Neutrophil (primary cell): ENCODE data around the gene POLA1.
"Not testable (repeated sequence)": the region's sequence is repeated elsewhere in the genome, so short reads cannot be mapped to it uniquely, and the experiment has no call there.

Experiments used
- H3K27ac ChIP-seq: fragments of 200-600 bp; sonication (generic); 2 replicates; pipeline ENCODE4 v1.5.1; 2016; ENCODE audit warnings: mild to moderate bottlenecking, moderate library complexity
- H3K27me3 ChIP-seq: fragments of 200-600 bp; sonication (generic); 2 replicates; pipeline ENCODE4 v1.6.0; 2016; ENCODE audit warnings: mild to moderate bottlenecking
- H3K36me3 ChIP-seq: fragments of 200-600 bp; sonication (generic); 2 replicates; pipeline ENCODE4 v1.5.1; 2017
- H3K4me1 ChIP-seq, 2 experiments: fragments of 200-600 bp in 1 of 2; sonication (generic) in 1 of 2; 1 replicate in 1 of 2; 2 replicates in 1 of 2; pipeline versions ENCODE4 v1.5.1 to v1.6.1; 2013 to 2016; ENCODE audit warnings: low read depth in 1 of 2, low read length in 1 of 2, mild to moderate bottlenecking in 1 of 2, moderate library complexity in 1 of 2; ENCODE audit not compliant: control insufficient read depth in 1 of 2, insufficient read depth in 1 of 2
- H3K4me3 ChIP-seq, 2 experiments: fragments of 200-600 bp in 1 of 2; sonication (generic) in 1 of 2; 1 replicate in 1 of 2; 2 replicates in 1 of 2; pipeline ENCODE4 v1.5.1; 2013 to 2016; ENCODE audit warnings: low read depth in 1 of 2, low read length in 1 of 2, mild to moderate bottlenecking in 1 of 2, moderate library complexity in 1 of 2
- H3K9me3 ChIP-seq: fragments of 200-600 bp; sonication (generic); 2 replicates; pipeline ENCODE4 v1.5.1; 2016
- TF ChIP-seq, protein P1 (sequence below): fragments of 200-600 bp; sonication (generic); IDR thresholded peaks from 2 replicates; pipeline ENCODE4 v1.5.1; 2016; ENCODE audit warnings: antibody characterized with exemption

Gene POLA1

DNA sequence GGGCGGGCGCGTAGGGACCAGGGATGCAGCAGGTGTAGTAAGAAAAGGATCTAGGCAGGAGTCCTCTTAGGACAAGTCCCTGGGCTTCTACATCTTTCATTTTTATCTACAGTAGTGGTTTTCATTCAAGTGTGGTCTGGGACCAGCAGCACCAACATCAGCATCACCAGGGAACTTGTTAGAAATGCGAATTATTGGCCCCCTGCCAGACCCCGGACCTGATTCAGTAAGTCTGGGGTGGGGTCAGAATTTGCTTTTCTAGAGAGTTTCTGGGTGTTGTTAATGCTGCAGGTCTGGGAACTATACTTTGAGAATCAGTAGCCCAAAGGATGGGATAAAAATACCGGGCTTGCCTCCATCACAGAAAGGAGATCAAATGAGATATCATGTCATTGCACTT, 45.2 kb upstream of the POLA1 start:
- H3K27ac ChIP-seq = no peak overlapping the region
- peaks cover 12 to 21% of the 10 kb centered on the region in 2 experiments for H3K4me1 ChIP-seq
- peaks cover 5% of the 10 kb centered on the region for H3K27me3 ChIP-seq
- no peak overlapping the region for H3K4me3 ChIP-seq
- TF ChIP-seq, protein P1, sequence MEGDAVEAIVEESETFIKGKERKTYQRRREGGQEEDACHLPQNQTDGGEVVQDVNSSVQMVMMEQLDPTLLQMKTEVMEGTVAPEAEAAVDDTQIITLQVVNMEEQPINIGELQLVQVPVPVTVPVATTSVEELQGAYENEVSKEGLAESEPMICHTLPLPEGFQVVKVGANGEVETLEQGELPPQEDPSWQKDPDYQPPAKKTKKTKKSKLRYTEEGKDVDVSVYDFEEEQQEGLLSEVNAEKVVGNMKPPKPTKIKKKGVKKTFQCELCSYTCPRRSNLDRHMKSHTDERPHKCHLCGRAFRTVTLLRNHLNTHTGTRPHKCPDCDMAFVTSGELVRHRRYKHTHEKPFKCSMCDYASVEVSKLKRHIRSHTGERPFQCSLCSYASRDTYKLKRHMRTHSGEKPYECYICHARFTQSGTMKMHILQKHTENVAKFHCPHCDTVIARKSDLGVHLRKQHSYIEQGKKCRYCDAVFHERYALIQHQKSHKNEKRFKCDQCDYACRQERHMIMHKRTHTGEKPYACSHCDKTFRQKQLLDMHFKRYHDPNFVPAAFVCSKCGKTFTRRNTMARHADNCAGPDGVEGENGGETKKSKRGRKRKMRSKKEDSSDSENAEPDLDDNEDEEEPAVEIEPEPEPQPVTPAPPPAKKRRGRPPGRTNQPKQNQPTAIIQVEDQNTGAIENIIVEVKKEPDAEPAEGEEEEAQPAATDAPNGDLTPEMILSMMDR = no peak
- H3K36me3 ChIP-seq = no peaks in the 10 kb centered on the region
- no peaks in the 10 kb centered on the region for H3K9me3 ChIP-seq

DNA sequence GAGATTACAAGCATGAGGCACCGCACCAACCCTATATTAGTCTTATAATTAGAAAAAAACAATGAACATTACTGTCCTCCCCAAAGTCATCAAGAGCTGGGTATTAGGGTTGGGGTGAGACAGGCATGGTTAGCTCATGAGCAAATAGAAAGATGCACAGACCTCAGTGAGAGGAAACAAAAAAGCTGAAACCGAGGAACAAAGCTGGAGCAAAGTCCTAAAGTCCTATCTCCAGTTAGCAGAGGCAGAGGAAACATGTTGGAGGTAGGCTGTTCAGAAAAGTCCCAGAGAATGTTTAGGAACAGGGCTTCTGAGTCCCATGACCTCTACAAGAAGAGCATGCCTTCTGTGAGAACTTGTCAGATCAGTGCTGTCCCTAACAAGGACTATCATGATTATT, 41.9 kb upstream of the POLA1 start:
- H3K4me1 ChIP-seq = peaks cover 7 to 10% of the 10 kb centered on the region in 2 experiments
- no peak overlapping the region for H3K4me3 ChIP-seq
- no peak overlapping the region for H3K27ac ChIP-seq
- H3K27me3 ChIP-seq = peaks cover 5% of the 10 kb centered on the region
- TF ChIP-seq, protein P1 = no peak
- H3K9me3 ChIP-seq = no peaks in the 10 kb centered on the region
- no peaks in the 10 kb centered on the region for H3K36me3 ChIP-seq

DNA sequence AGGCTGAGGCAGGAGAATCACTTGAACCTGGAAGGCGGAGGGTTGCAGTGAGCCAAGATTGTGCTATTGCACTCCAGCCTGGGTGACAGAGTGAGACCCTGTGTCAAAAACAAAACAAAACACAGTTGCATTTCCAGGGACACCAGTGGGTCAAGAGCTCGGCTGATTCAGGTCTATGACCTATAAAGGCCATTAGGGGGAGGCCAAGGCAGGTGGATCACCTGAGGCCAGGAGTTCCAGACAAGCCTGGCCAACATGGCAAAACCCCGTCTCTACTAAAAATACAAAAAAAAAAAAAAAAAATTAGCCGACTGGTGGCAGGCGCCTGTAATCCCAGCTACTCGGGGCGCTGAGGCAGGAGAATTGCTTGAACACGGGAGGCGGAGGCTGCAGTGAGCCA, 38.0 kb upstream of the POLA1 start:
- H3K27ac ChIP-seq, H3K9me3 ChIP-seq: not testable (repeated sequence)

DNA sequence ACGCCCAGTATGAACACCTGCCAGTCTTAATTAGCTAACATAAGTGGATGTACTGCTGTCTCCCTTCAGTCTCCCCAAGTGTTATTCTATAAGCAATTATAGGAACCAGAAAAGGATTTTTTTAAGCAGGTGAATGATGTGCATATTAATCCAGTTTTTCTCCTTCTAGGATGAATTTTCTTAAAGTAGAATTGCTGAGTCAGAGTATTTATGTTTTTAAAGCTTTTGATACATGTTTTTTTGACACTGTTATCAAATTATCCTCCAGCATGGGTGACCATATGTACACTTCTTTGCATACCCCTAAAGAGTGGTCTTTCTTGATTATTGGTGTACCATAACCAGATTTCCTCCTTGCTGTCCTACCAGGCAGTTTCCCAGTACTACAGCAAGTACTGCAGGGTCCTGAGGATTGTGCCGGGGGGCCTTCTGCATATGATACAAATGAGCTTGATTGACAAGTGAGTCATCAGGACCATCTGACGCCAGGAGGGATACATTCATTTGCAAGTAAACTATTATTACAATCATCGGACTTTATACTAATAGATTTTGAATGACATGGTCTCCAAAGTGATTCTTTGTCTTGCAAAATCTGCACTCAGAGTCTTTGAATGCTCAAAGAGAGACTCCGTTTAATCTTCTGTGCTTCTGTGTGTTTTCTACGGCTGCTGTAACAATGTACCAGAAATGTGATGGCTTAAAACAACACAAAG, 35.9 kb upstream of the POLA1 start:
- no peaks in the 10 kb centered on the region for H3K4me1 ChIP-seq
- H3K4me3 ChIP-seq = no peak overlapping the region
- TF ChIP-seq, protein P1 = no peak

More for the DNA sequence above, 38.0 kb upstream of the POLA1 start:
- H3K4me1 ChIP-seq, H3K4me3 ChIP-seq, H3K27me3 ChIP-seq, H3K36me3 ChIP-seq: not testable (repeated sequence)

DNA sequence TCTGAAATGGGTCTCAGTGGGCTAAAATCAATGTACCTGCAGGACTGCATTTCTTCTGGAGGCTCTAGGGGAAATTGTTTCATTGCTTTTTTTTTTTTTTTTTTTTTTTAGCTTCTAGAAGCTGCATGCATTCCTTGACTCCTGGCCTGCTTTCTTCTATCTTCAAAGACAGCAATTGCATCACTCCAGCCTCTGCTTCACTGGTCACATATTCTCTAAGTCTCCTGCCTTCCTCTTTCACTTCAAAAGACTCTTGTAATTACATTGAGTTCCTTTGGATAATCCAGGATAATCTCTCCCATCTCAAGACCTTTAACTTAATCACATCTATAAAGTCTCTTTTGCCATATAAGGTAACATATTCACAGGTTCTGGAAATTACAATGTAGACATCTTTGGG, 35.3 kb upstream of the POLA1 start:
- Histone ChIP-seq H3K27me3 (no peaks in the 10 kb centered on the region), H3K4me1 (no peaks in the 10 kb centered on the region), H3K4me3 (no peak overlapping the region), H3K9me3 (no peaks in the 10 kb centered on the region), H3K27ac (no peak overlapping the region), H3K36me3 (no peaks in the 10 kb centered on the region)
- TF ChIP-seq, protein P1 = no peak

More for the DNA sequence above, 35.9 kb upstream of the POLA1 start:
- Histone ChIP-seq H3K27ac (no peak overlapping the region), H3K27me3 (no peaks in the 10 kb centered on the region), H3K9me3 (no peaks in the 10 kb centered on the region), H3K36me3 (no peaks in the 10 kb centered on the region)

DNA sequence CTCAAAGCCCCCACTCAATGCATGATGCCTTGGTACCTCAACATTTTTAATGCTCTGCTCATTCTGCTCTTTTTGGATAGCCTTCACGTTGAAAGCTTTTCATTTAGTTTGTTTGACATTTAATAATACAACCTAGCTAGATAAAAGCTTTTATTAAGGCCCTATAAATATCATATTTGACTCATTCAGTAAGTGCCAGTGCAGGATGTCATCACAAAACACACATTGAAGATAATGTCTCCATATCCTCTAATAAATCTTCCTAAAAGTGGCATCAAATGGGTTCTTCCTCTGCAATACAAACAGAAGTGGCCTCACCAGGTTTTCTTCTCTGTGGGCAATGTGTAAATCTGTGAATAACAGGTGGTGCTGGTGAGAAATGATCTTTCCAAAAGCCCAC, 34.6 kb upstream of the POLA1 start:
- H3K4me1 ChIP-seq = no peaks in the 10 kb centered on the region
- H3K9me3 ChIP-seq = no peaks in the 10 kb centered on the region
- no peaks in the 10 kb centered on the region for H3K27me3 ChIP-seq
- TF ChIP-seq, protein P1 = no peak
- H3K36me3 ChIP-seq = no peaks in the 10 kb centered on the region
- no peak overlapping the region for H3K27ac ChIP-seq
- H3K4me3 ChIP-seq = no peak overlapping the region
